Measurements from ENCODE around the gene KDM6A. TPM values are rescaled to one million over a fixed set of nuclear protein-coding genes. Genes with fewer than 3 reads are reported as not detected.
A peak's percentile ranks its signal among the peaks of the same experiment; 100 is the strongest.
"Not testable (repeated sequence)": the region's sequence is repeated elsewhere in the genome, so short reads cannot be mapped to it uniquely, and the experiment has no call there.

KDM6A gene
- polyA plus RNA-seq, 1 experiment, result 9.9 TPM

- POLR2A ChIA-PET, result no interaction called here
- Histone ChIP-seq H3K27me3 (ENCODE audit: control insufficient read depth, insufficient read depth, low read length) (no peaks in the 10 kb centered on the region), H3K4me3 (ENCODE audit: low read depth, low read length) (no peak overlapping the region), H3K27ac (ENCODE audit: low read depth, low read length) (no peak overlapping the region), H3K9me3 (ENCODE audit: control insufficient read depth, insufficient read depth, low read length) (no peaks in the 10 kb centered on the region)
- no peak for TF ChIP-seq CTCF (IDR thresholded peaks at IDR 0.05; ENCODE audit: low read depth, low read length)
- CTCF ChIA-PET, result no interaction called here
- no peak for DNase-seq (ENCODE audit: low read depth, low spot score)
Measured at GRCh38 chrX:44937606-44938005, 64.6 kb downstream of the KDM6A start.

- H3K4me3 ChIP-seq (ENCODE audit: low read depth, low read length), result no peak overlapping the region
- H3K27ac ChIP-seq (ENCODE audit: low read depth, low read length), result no peak overlapping the region
- ChIA-PET POLR2A (no interaction called here), CTCF (no interaction called here)
- no peaks in the 10 kb centered on the region for H3K27me3 ChIP-seq (ENCODE audit: control insufficient read depth, insufficient read depth, low read length)
- H3K9me3 ChIP-seq (ENCODE audit: control insufficient read depth, insufficient read depth, low read length), result no peaks in the 10 kb centered on the region
- TF ChIP-seq CTCF (IDR thresholded peaks at IDR 0.05; ENCODE audit: low read depth, low read length), result no peak
- no peak for DNase-seq (ENCODE audit: low read depth, low spot score)
Measured at GRCh38 chrX:44938111-44938510, 65.1 kb downstream of the KDM6A start.

- H3K4me3 ChIP-seq (ENCODE audit: low read depth, low read length); H3K27ac ChIP-seq (ENCODE audit: low read depth, low read length); DNase-seq (ENCODE audit: low read depth, low spot score); H3K9me3 ChIP-seq (ENCODE audit: control insufficient read depth, insufficient read depth, low read length); H3K27me3 ChIP-seq (ENCODE audit: control insufficient read depth, insufficient read depth, low read length); CTCF ChIA-PET; POLR2A ChIA-PET: not testable (repeated sequence)
Measured at GRCh38 chrX:44940541-44940940, 67.6 kb downstream of the KDM6A start.

GRCh38 chrX:44943007-44943406 lies 70.0 kb downstream of the KDM6A start:
- DNase-seq (ENCODE audit: low read depth, low spot score), result no peak
- no peaks in the 10 kb centered on the region; the same call in 1 of the 2 replicates for H3K9me3 ChIP-seq (ENCODE audit: control insufficient read depth, insufficient read depth, low read length)
- no peak overlapping the region for H3K27ac ChIP-seq (ENCODE audit: low read depth, low read length)
- H3K4me3 ChIP-seq (ENCODE audit: low read depth, low read length), result no peak overlapping the region
- H3K27me3 ChIP-seq (ENCODE audit: control insufficient read depth, insufficient read depth, low read length), result no peaks in the 10 kb centered on the region
- POLR2A ChIA-PET, result no interaction called here
- CTCF ChIA-PET, result no interaction called here
- no peak for TF ChIP-seq CTCF (IDR thresholded peaks at IDR 0.05; ENCODE audit: low read depth, low read length)

- Histone ChIP-seq H3K9me3 (ENCODE audit: control insufficient read depth, insufficient read depth, low read length) (no peaks in the 10 kb centered on the region; the same call in 1 of the 2 replicates), H3K4me3 (ENCODE audit: low read depth, low read length) (no peak overlapping the region), H3K27me3 (ENCODE audit: control insufficient read depth, insufficient read depth, low read length) (no peaks in the 10 kb centered on the region), H3K27ac (ENCODE audit: low read depth, low read length) (no peak overlapping the region)
- POLR2A ChIA-PET, result no interaction called here
- no peak for TF ChIP-seq CTCF (IDR thresholded peaks at IDR 0.05; ENCODE audit: low read depth, low read length)
- CTCF ChIA-PET, result interaction anchor here (0.6 kb wide), 2 partner anchors 98 to 351 kb away, joined by 3 read pairs; no protein-coding TSS in a partner anchor
- no peak for DNase-seq (ENCODE audit: low read depth, low spot score)
Measured at GRCh38 chrX:44944894-44945293, 71.9 kb downstream of the KDM6A start.

- DNase-seq (ENCODE audit: low read depth, low spot score), result no peak
- CTCF ChIA-PET, result interaction anchor here (0.6 kb wide), 1 partner anchor 352 kb away, joined by 3 read pairs; no protein-coding TSS in a partner anchor
- Histone ChIP-seq H3K27me3 (ENCODE audit: control insufficient read depth, insufficient read depth, low read length) (no peaks in the 10 kb centered on the region), H3K4me3 (ENCODE audit: low read depth, low read length) (no peak overlapping the region), H3K9me3 (ENCODE audit: control insufficient read depth, insufficient read depth, low read length) (no peaks in the 10 kb centered on the region; the same call in 1 of the 2 replicates), H3K27ac (ENCODE audit: low read depth, low read length) (no peak overlapping the region)
- 0 out of 2 replicates have a peak, but pooled peaks have one; percentile 9 for TF ChIP-seq CTCF (IDR thresholded peaks at IDR 0.05; ENCODE audit: low read depth, low read length)
- POLR2A ChIA-PET, result no interaction called here
Measured at GRCh38 chrX:44945736-44946135, 72.7 kb downstream of the KDM6A start.
